Measurements from ENCODE around the gene MICALL1.

DNA sequence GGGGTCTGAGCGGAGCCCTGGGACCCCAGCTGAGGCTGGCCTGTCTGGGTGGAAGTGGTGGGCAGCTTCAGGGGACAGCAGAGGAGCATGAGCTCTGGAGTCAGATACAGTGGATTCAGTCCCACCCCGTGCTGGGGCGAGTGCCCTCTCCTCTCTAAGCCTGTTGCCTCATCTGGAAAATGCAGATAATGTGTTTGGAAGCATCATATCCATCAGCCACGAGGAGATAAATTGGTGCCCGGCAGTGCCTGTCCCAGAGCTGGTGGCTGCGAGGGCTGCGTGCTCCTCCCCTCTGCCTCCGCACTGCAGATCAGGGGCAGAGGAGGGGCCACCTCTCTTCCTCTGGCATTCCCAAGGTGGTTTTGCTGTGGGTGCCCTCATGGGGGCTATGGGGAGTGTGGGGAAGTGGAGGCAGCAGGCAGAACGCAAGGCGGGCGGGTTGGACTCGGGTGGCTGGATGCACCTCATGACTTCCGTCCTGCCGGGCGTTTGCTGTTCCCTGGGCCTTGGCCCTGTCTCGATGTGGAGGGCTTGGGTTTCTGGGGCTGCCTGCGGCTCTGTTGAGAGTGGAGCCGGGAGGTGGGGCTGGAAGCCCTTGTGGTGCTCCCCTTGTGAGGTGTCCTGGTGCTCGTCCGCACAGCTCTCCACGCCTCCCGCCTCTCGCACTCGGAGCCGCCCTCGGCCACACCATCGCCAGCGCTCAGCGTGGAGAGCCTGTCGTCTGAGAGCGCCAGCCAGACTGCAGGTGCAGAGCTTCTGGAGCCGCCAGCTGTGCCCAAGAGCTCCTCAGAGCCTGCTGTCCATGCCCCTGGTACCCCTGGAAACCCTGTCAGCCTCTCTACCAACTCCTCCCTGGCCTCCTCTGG is 20.9 kb downstream of the MICALL1 start:
- TF ChIP-seq BHLHE40 (IDR thresholded peaks at IDR 0.05; ENCODE audit: borderline replicate concordance) (no peak), FOXK2 (IDR thresholded peaks at IDR 0.05) (no peak), FOXA1 (IDR thresholded peaks at IDR 0.05) (no peak)

Data from HEK293T (cell line).